ENCODE data around the gene SCAMP1. TPM values are rescaled to one million over a fixed set of nuclear protein-coding genes. Genes with fewer than 3 reads are reported as not detected.

The SCAMP1 gene
- total RNA-seq, 1 donor from 2014 or later = 21.9 TPM

DNA sequence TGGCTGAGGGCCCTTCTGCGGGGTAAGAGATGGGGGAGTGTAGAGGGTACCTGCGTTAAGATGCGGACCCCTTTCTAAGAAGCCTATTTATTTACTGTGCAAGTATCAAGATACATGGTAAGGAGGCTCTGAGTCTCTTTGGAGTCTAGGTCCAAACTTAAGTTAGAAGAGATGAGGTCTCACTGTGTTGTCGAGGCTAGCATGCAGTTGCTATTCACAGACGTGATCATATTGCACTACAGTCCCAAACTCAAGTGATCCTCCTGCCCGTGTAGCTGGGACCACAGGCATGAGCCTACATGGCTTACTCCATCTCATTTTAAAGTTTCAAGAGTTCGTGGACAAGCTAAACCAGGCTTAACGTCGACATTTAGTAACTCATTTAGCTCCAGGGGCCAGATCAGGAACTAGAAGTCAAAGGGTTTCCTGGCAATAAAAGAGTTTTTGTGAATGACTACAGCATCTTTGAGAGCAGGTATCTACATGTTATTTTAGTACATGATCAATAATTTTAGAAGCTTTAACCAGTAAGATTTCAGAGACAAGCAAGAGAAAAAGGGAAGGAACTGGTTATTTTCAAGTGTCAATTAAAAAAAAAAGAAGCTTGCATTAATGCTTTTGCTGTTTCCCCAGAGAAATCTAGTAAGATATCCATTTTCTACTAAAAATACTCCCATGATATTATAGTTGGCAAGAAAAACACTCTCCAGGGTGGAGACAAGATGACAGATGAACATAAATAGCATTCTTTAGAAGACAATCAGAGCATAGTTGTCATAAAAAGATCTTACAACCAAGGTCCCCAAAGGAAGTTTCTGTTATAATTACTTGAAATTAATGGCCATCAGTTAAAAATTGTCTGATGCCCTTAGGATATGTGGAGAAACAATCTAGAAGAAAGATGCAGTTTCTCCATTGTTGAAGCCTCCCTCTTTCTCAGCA is 141.3 kb downstream of the SCAMP1 start:
- TF ChIP-seq POLR2A (IDR thresholded peaks at IDR 0.05) = no peak
- TF ChIP-seq, protein P1, sequence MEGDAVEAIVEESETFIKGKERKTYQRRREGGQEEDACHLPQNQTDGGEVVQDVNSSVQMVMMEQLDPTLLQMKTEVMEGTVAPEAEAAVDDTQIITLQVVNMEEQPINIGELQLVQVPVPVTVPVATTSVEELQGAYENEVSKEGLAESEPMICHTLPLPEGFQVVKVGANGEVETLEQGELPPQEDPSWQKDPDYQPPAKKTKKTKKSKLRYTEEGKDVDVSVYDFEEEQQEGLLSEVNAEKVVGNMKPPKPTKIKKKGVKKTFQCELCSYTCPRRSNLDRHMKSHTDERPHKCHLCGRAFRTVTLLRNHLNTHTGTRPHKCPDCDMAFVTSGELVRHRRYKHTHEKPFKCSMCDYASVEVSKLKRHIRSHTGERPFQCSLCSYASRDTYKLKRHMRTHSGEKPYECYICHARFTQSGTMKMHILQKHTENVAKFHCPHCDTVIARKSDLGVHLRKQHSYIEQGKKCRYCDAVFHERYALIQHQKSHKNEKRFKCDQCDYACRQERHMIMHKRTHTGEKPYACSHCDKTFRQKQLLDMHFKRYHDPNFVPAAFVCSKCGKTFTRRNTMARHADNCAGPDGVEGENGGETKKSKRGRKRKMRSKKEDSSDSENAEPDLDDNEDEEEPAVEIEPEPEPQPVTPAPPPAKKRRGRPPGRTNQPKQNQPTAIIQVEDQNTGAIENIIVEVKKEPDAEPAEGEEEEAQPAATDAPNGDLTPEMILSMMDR (IDR thresholded peaks at IDR 0.05) = no peak
- TF ChIP-seq POLR2AphosphoS5 (IDR thresholded peaks at IDR 0.05; ENCODE audit: insufficient read depth in 1 of 2, low read depth in 1 of 2) = no peak
- Histone ChIP-seq H3K27me3 (no peaks in the 10 kb centered on the region), H3K9me3 (no peaks in the 10 kb centered on the region), H3K4me1 (peaks cover 59% of the 10 kb centered on the region), H3K27ac (peak overlapping the region; percentile 22), H3K4me3 (no peak overlapping the region), H3K36me3 (no peaks in the 10 kb centered on the region)
- no peak for DNase-seq (ENCODE audit: extremely low spot score in 2 of 2)
- intact Hi-C loops (cut with DNase I) = no loop called here

DNA sequence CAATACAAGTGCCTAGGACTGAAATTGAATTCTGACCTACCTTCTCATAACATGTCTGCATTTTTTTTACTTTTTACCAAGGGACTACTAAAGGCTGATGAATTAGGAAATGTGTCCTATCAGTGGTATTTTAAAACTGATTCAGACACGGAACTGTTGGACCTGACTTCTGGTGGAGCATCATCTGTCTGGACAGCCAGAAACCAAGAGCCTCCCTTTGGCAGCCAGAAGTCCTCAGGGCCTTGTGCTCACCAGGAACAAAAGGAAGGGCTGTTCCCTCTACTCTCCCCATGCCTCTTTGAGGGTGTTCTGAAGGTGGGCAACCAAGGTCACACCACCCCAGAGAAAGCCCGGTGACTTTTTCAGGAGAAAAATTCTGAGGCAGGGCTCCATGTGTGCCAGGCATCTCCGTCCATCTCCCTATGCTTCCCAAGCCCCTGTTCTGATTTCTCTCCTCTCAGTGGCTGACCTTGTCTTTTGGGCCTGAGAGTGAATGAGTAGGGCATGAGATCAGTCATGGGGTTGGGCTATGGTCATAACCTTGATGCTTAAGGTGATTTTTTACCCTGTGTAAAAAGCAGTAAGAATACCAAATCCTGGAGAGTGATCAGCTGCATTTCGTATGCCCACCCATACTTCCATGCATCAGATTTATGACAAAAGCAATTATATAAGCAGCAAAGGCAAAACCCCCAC is 143.7 kb downstream of the SCAMP1 start:
- TF ChIP-seq POLR2A (IDR thresholded peaks at IDR 0.05) (no peak), POLR2AphosphoS5 (IDR thresholded peaks at IDR 0.05; ENCODE audit: insufficient read depth in 1 of 2, low read depth in 1 of 2) (no peak)
- TF ChIP-seq, protein P1 (IDR thresholded peaks at IDR 0.05) = no peak
- H3K27me3 ChIP-seq = no peaks in the 10 kb centered on the region
- H3K4me3 ChIP-seq = no peak overlapping the region
- intact Hi-C loops (cut with DNase I) = no loop called here
- no peaks in the 10 kb centered on the region for H3K9me3 ChIP-seq
- DNase-seq (ENCODE audit: extremely low spot score in 2 of 2) = no peak
- H3K4me1 ChIP-seq = peaks cover 54% of the 10 kb centered on the region
- H3K27ac ChIP-seq = peak overlapping the region; percentile 67
- no peaks in the 10 kb centered on the region for H3K36me3 ChIP-seq

DNA sequence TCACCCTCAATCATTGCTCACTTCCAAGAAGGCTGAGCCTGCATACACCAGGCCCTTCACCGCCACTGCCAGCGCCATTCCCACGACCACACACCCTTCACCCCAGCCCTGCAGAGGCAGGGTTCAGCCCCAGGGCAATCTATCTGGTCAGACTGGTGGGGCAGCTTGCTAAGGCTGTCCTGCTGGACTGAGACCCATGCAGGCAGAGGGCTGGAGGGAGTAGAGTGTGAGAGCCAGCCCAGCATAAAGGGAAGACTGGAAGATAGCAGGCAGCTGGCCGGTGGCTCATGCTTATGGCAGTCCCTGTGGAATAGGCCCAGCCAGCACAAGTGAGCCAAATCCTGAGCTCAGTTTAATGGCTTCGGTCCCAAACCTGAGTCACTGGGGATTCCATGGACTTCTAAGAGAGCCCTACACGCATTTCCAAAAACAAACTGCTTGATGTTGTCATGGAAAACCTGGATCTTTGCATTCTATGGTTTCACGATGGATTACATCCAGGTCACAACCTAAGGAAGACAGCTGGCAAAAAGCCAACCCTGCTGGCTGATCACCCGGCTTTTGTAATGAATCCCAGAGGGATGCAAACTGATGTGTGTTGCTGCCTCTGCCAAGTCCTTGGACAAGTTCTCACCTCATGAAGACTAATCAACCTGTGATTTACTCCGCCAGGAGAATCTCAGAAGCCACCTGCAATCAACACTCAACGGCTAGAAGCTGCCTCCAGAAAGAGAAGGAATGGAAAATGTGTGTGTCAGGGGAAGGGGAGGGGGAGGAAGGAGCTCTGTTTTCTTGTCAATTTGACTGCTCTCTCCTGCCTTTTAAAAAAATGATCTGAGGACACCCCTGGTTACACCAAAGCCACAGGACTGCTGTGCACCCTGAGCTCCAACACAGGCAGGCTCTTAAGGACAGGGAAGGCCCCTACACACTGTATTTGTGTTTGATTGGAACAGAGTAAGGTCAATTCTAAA is 144.6 kb downstream of the SCAMP1 start:
- peak in 1 of 2 donors; percentile 96 for DNase-seq (ENCODE audit: extremely low spot score in 2 of 2)
- H3K9me3 ChIP-seq = no peaks in the 10 kb centered on the region
- H3K4me1 ChIP-seq = peaks cover 62% of the 10 kb centered on the region

DNA sequence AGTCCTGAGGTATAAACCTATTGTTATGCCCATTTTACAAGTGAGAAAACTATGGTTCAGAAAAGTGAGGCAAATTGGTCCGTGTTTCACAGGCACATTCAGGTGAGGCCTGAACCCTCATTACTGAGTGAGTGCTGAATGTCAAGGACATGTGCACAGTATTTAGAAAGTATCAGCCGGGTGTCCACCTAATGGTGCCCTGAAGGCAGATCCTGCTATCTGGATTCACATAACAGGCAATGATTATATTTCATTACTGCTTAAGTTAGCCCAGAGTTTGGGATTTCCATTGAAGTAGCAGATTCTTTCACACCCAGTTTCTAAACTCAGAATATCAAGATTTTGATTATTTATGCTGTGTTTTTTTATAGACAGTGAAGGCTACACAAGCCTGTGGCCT is 145.4 kb downstream of the SCAMP1 start:
- Histone ChIP-seq H3K36me3 (no peaks in the 10 kb centered on the region), H3K27me3 (no peaks in the 10 kb centered on the region), H3K4me3 (no peak overlapping the region), H3K27ac (no peak overlapping the region), H3K9me3 (no peaks in the 10 kb centered on the region), H3K4me1 (peaks cover 66% of the 10 kb centered on the region)
- intact Hi-C loops (cut with DNase I) = no loop called here
- TF ChIP-seq POLR2AphosphoS5 (IDR thresholded peaks at IDR 0.05; ENCODE audit: insufficient read depth in 1 of 2, low read depth in 1 of 2) (no peak), POLR2A (IDR thresholded peaks at IDR 0.05) (no peak)
- TF ChIP-seq, protein P1 (IDR thresholded peaks at IDR 0.05) = no peak
- no peak for DNase-seq (ENCODE audit: extremely low spot score in 2 of 2)

More for the DNA sequence above, 144.6 kb downstream of the SCAMP1 start:
- intact Hi-C loops (cut with DNase I) = no loop called here
- no peaks in the 10 kb centered on the region for H3K27me3 ChIP-seq
- peak overlapping the region; percentile 67 for H3K27ac ChIP-seq
- H3K4me3 ChIP-seq = no peak overlapping the region
- TF ChIP-seq, protein P1 (IDR thresholded peaks at IDR 0.05) = no peak
- peak; percentile 72 to 74 for TF ChIP-seq POLR2AphosphoS5 (IDR thresholded peaks at IDR 0.05; ENCODE audit: insufficient read depth in 1 of 2, low read depth in 1 of 2)
- H3K36me3 ChIP-seq = no peaks in the 10 kb centered on the region
